Mucosa of stomach (tissue), 1 donor: ENCODE data around the gene CCDC6.

Experiments
- H3K27me3 ChIP-seq: one replicate; pipeline ENCODE4 v1.7.0; 2013; ENCODE audit warnings: mild to moderate bottlenecking, low read length; ENCODE audit not compliant: control insufficient read depth, insufficient read depth
- H3K36me3 ChIP-seq: one replicate; pipeline ENCODE4 v1.7.0; 2013; ENCODE audit warnings: low read length; ENCODE audit not compliant: control insufficient read depth, insufficient read depth
- H3K4me1 ChIP-seq: one replicate; pipeline ENCODE4 v1.7.0; 2013; ENCODE audit warnings: mild to moderate bottlenecking, low read length; ENCODE audit not compliant: control insufficient read depth, insufficient read depth
- H3K4me3 ChIP-seq: one replicate; pipeline ENCODE4 v1.7.0; 2013; ENCODE audit warnings: low read length
- H3K9ac ChIP-seq: one replicate; pipeline ENCODE4 v1.7.0; 2013; ENCODE audit warnings: mild to moderate bottlenecking, low read length, moderate library complexity
- H3K9me3 ChIP-seq: one replicate; pipeline ENCODE4 v1.7.0; 2013; ENCODE audit warnings: mild to moderate bottlenecking, low read length, moderate library complexity; ENCODE audit not compliant: control insufficient read depth
- donor health status: Pancreatic carcinoma.

The CCDC6 gene

GRCh38 chr10:59814878-59815277 lies 91.5 kb downstream of the CCDC6 start:
- H3K4me3 ChIP-seq: no peak overlapping the region
- H3K36me3 ChIP-seq: peaks cover 12% of the 10 kb centered on the region

GRCh38 chr10:59812519-59813122 lies 93.7 kb downstream of the CCDC6 start:
- Histone ChIP-seq H3K9me3 (no peaks in the 10 kb centered on the region), H3K4me1 (no peaks in the 10 kb centered on the region), H3K27me3 (no peaks in the 10 kb centered on the region), H3K4me3 (no peak overlapping the region), H3K9ac (no peak overlapping the region), H3K36me3 (peaks cover 20% of the 10 kb centered on the region)

More at GRCh38 chr10:59814878-59815277, 91.5 kb downstream of the CCDC6 start:
- H3K9me3 ChIP-seq: no peaks in the 10 kb centered on the region
- H3K9ac ChIP-seq: no peak overlapping the region
- H3K27me3 ChIP-seq: no peaks in the 10 kb centered on the region
- no peaks in the 10 kb centered on the region for H3K4me1 ChIP-seq

- H3K36me3 ChIP-seq: peaks cover 20% of the 10 kb centered on the region
- no peaks in the 10 kb centered on the region for H3K4me1 ChIP-seq
- H3K9ac ChIP-seq: no peak overlapping the region
- H3K9me3 ChIP-seq: no peaks in the 10 kb centered on the region
- H3K4me3 ChIP-seq: no peak overlapping the region
- no peaks in the 10 kb centered on the region for H3K27me3 ChIP-seq
Measured at GRCh38 chr10:59809644-59809974, 96.7 kb downstream of the CCDC6 start.

- Histone ChIP-seq H3K36me3 (peaks cover 20% of the 10 kb centered on the region), H3K9me3 (no peaks in the 10 kb centered on the region), H3K4me1 (no peaks in the 10 kb centered on the region), H3K4me3 (no peak overlapping the region), H3K27me3 (no peaks in the 10 kb centered on the region), H3K9ac (no peak overlapping the region)
Measured at GRCh38 chr10:59808896-59809643, 97.3 kb downstream of the CCDC6 start.

GRCh38 chr10:59807629-59808620 lies 98.4 kb downstream of the CCDC6 start:
- Histone ChIP-seq H3K4me3 (no peak overlapping the region), H3K36me3 (peaks cover 20% of the 10 kb centered on the region), H3K9ac (no peak overlapping the region), H3K4me1 (no peaks in the 10 kb centered on the region), H3K27me3 (no peaks in the 10 kb centered on the region), H3K9me3 (no peaks in the 10 kb centered on the region)

GRCh38 chr10:59805014-59805413 lies 101.3 kb downstream of the CCDC6 start:
- Histone ChIP-seq H3K9ac (no peak overlapping the region), H3K4me3 (no peak overlapping the region), H3K9me3 (no peaks in the 10 kb centered on the region), H3K27me3 (no peaks in the 10 kb centered on the region), H3K4me1 (peaks cover 4% of the 10 kb centered on the region), H3K36me3 (peaks cover 9% of the 10 kb centered on the region)

- H3K27me3 ChIP-seq: no peaks in the 10 kb centered on the region
- no peaks in the 10 kb centered on the region for H3K9me3 ChIP-seq
- H3K4me1 ChIP-seq: peaks cover 4% of the 10 kb centered on the region
- H3K9ac ChIP-seq: no peak overlapping the region
- H3K36me3 ChIP-seq: peaks cover 4% of the 10 kb centered on the region
- H3K4me3 ChIP-seq: no peak overlapping the region
Measured at GRCh38 chr10:59804220-59804619, 102.1 kb downstream of the CCDC6 start.

GRCh38 chr10:59803714-59804113 lies 102.6 kb downstream of the CCDC6 start:
- no peak overlapping the region for H3K9ac ChIP-seq
- peaks cover 4% of the 10 kb centered on the region for H3K4me1 ChIP-seq
- no peaks in the 10 kb centered on the region for H3K9me3 ChIP-seq
- peaks cover 4% of the 10 kb centered on the region for H3K36me3 ChIP-seq
- H3K4me3 ChIP-seq: no peak overlapping the region
- no peaks in the 10 kb centered on the region for H3K27me3 ChIP-seq

- Histone ChIP-seq H3K9ac (no peak overlapping the region), H3K27me3 (no peaks in the 10 kb centered on the region), H3K9me3 (no peaks in the 10 kb centered on the region), H3K4me1 (peaks cover 4% of the 10 kb centered on the region), H3K4me3 (no peak overlapping the region), H3K36me3 (no peaks in the 10 kb centered on the region)
Measured at GRCh38 chr10:59801171-59801570, 105.2 kb downstream of the CCDC6 start.

- H3K9ac ChIP-seq: no peak overlapping the region
- peaks cover 4% of the 10 kb centered on the region for H3K4me1 ChIP-seq
- no peaks in the 10 kb centered on the region for H3K27me3 ChIP-seq
- no peaks in the 10 kb centered on the region for H3K36me3 ChIP-seq
- no peak overlapping the region for H3K4me3 ChIP-seq
- no peaks in the 10 kb centered on the region for H3K9me3 ChIP-seq
Measured at GRCh38 chr10:59799421-59799820, 106.9 kb downstream of the CCDC6 start.

GRCh38 chr10:59793919-59794318 lies 112.4 kb downstream of the CCDC6 start:
- H3K9ac ChIP-seq: no peak overlapping the region
- no peaks in the 10 kb centered on the region for H3K9me3 ChIP-seq
- no peaks in the 10 kb centered on the region for H3K27me3 ChIP-seq
- no peaks in the 10 kb centered on the region for H3K4me1 ChIP-seq
- peaks cover 5% of the 10 kb centered on the region for H3K36me3 ChIP-seq
- H3K4me3 ChIP-seq: no peak overlapping the region

GRCh38 chr10:59792812-59793211 lies 113.5 kb downstream of the CCDC6 start:
- Histone ChIP-seq H3K9ac (no peak overlapping the region), H3K36me3 (peaks cover 5% of the 10 kb centered on the region), H3K27me3 (no peaks in the 10 kb centered on the region), H3K9me3 (no peaks in the 10 kb centered on the region), H3K4me3 (no peak overlapping the region), H3K4me1 (no peaks in the 10 kb centered on the region)
